ENCODE results near the gene EIF4E1B.

DNA sequence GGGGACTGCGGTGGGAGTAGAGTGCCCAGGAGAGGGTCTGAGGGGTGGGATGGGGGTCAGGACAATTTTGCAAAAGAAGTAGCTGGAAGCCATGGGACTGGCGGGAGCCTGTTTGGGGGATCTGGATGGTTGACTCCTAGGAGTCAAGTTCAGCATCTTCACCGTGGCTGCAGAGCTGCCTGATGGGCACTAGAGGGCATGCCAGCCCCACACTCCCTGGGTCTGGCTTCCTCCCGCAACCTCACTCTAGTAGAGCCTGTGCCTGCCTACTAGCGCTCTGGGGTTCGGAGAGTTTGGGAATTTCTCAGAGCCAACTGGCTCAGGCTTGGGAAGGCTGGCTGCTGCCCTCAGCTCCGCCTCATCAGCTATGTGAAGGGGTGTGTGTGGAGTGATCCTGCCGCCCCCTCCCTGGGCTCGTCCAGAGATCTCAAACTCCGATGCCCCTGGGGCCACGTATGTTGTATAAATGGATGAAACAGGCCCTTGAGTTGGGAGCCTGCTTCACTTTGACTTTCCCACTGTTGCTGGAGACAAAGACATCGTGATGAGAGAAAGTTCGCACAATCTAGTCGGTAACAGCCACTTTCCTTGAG, 27.6 kb downstream of the EIF4E1B start:
- TF ChIP-seq CTCF (IDR thresholded peaks at IDR 0.05 in 8 of 11, conservative IDR thresholded peaks at IDR 0.05 in 3 of 11) (peak; percentile 52 to 92 (median 80)), POLR2AphosphoS5 (IDR thresholded peaks at IDR 0.05) (peak in 2 of 3 donors; percentile 46 to 49)

All from spleen (tissue), 7 donors.